ENCODE data around the gene TUBB4A. TPM values are rescaled to one million over a fixed set of nuclear protein-coding genes. Genes with fewer than 3 reads are reported as not detected.

TUBB4A gene
- total and polyA plus RNA-seq, 9 of the 15 experiments (the other 6 are each of a cell fraction or from before 2014, with no cell fraction given), result 0.14 to 7.0 (median 0.75) TPM

DNA sequence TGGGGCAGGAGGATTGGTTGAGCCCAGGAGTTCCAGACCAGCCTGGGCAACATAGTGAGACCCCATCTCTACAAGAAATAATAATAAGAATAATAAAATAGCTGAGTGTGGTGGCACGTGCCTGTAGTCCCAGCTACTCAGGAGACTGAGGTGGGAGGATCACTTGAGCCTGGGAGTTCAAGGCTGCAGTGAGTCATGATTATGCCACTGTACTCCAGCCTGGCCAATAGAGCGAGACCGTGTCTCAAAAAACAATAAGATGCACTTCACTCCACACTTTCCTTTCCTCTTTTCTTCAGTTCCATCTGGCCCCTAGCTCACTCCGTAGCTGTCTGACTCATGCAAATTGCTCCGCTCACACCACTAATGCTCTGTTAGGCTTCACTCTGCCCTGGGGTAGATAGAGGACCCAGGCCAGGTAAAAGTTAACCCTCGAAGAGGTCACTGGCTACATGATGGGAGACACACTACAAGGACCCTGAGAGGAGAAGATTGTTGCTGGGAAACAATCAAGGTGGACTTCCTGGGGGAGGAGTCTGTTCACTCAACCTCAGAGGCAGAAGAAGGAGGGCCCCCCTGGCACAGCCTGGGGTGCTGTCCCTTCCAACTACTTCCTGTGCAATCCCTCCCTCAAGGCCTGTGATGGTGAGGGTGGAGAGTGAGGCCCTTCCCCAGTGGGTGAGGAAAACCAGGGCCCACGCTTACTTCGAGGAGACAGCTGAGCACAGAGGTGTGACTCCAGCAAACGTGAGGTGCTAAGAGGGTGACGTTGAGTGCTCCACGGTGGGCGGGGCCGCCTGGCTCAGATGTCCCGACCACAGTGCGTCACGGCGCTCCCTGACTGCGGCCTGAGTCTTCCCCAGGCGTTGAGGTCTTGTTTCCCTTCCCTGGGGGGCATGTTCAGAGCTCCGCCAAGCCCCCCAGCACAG is 19.9 kb upstream of the TUBB4A start (continued):
- no peak for TF ChIP-seq SFPQ (IDR thresholded peaks at IDR 0.05; ENCODE audit: low read depth, low read length)
- TF ChIP-seq SRSF3 (IDR thresholded peaks at IDR 0.05; ENCODE audit: insufficient read depth, low read length), result no peak
- TF ChIP-seq MTA3 (IDR thresholded peaks at IDR 0.05; ENCODE audit: borderline replicate concordance), result no peak
- TF ChIP-seq, protein P1, sequence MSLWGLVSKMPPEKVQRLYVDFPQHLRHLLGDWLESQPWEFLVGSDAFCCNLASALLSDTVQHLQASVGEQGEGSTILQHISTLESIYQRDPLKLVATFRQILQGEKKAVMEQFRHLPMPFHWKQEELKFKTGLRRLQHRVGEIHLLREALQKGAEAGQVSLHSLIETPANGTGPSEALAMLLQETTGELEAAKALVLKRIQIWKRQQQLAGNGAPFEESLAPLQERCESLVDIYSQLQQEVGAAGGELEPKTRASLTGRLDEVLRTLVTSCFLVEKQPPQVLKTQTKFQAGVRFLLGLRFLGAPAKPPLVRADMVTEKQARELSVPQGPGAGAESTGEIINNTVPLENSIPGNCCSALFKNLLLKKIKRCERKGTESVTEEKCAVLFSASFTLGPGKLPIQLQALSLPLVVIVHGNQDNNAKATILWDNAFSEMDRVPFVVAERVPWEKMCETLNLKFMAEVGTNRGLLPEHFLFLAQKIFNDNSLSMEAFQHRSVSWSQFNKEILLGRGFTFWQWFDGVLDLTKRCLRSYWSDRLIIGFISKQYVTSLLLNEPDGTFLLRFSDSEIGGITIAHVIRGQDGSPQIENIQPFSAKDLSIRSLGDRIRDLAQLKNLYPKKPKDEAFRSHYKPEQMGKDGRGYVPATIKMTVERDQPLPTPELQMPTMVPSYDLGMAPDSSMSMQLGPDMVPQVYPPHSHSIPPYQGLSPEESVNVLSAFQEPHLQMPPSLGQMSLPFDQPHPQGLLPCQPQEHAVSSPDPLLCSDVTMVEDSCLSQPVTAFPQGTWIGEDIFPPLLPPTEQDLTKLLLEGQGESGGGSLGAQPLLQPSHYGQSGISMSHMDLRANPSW (CRISPR knock-in tag; IDR thresholded peaks at IDR 0.05), result no peak
- TF ChIP-seq PHF8 (IDR thresholded peaks at IDR 0.05; ENCODE audit: borderline replicate concordance, low read length), result no peak
- TF ChIP-seq, protein P2, sequence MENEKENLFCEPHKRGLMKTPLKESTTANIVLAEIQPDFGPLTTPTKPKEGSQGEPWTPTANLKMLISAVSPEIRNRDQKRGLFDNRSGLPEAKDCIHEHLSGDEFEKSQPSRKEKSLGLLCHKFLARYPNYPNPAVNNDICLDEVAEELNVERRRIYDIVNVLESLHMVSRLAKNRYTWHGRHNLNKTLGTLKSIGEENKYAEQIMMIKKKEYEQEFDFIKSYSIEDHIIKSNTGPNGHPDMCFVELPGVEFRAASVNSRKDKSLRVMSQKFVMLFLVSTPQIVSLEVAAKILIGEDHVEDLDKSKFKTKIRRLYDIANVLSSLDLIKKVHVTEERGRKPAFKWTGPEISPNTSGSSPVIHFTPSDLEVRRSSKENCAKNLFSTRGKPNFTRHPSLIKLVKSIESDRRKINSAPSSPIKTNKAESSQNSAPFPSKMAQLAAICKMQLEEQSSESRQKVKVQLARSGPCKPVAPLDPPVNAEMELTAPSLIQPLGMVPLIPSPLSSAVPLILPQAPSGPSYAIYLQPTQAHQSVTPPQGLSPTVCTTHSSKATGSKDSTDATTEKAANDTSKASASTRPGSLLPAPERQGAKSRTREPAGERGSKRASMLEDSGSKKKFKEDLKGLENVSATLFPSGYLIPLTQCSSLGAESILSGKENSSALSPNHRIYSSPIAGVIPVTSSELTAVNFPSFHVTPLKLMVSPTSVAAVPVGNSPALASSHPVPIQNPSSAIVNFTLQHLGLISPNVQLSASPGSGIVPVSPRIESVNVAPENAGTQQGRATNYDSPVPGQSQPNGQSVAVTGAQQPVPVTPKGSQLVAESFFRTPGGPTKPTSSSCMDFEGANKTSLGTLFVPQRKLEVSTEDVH (IDR thresholded peaks at IDR 0.05; ENCODE audit: low read depth, partially characterized antibody), result no peak
- TF ChIP-seq MXI1 (IDR thresholded peaks at IDR 0.05; ENCODE audit: low read depth, low read length), result no peak
- TF ChIP-seq, protein P3, sequence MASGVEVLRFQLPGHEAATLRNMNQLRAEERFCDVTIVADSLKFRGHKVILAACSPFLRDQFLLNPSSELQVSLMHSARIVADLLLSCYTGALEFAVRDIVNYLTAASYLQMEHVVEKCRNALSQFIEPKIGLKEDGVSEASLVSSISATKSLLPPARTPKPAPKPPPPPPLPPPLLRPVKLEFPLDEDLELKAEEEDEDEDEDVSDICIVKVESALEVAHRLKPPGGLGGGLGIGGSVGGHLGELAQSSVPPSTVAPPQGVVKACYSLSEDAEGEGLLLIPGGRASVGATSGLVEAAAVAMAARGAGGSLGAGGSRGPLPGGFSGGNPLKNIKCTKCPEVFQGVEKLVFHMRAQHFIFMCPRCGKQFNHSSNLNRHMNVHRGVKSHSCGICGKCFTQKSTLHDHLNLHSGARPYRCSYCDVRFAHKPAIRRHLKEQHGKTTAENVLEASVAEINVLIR (CRISPR knock-in tag; IDR thresholded peaks at IDR 0.05), result no peak
- TF ChIP-seq ZNF408 (CRISPR knock-in tag; IDR thresholded peaks at IDR 0.05; ENCODE audit: low read depth), result no peak
- TF ChIP-seq ZNF324 (CRISPR knock-in tag; IDR thresholded peaks at IDR 0.05), result no peak
- no peak for TF ChIP-seq STAG1 (CRISPR knock-in tag; IDR thresholded peaks at IDR 0.05; ENCODE audit: borderline replicate concordance)
- TF ChIP-seq, protein P4, sequence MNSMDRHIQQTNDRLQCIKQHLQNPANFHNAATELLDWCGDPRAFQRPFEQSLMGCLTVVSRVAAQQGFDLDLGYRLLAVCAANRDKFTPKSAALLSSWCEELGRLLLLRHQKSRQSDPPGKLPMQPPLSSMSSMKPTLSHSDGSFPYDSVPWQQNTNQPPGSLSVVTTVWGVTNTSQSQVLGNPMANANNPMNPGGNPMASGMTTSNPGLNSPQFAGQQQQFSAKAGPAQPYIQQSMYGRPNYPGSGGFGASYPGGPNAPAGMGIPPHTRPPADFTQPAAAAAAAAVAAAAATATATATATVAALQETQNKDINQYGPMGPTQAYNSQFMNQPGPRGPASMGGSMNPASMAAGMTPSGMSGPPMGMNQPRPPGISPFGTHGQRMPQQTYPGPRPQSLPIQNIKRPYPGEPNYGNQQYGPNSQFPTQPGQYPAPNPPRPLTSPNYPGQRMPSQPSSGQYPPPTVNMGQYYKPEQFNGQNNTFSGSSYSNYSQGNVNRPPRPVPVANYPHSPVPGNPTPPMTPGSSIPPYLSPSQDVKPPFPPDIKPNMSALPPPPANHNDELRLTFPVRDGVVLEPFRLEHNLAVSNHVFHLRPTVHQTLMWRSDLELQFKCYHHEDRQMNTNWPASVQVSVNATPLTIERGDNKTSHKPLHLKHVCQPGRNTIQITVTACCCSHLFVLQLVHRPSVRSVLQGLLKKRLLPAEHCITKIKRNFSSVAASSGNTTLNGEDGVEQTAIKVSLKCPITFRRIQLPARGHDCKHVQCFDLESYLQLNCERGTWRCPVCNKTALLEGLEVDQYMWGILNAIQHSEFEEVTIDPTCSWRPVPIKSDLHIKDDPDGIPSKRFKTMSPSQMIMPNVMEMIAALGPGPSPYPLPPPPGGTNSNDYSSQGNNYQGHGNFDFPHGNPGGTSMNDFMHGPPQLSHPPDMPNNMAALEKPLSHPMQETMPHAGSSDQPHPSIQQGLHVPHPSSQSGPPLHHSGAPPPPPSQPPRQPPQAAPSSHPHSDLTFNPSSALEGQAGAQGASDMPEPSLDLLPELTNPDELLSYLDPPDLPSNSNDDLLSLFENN (IDR thresholded peaks at IDR 0.05; ENCODE audit: low read depth in 2 of 2, low read length in 2 of 2), result no peak
- no peak for TF ChIP-seq ZFP30 (CRISPR knock-in tag; IDR thresholded peaks at IDR 0.05; ENCODE audit: borderline replicate concordance)
